HepG2 (cell line): ENCODE results near the gene PLCD4. TPM values are rescaled to one million over a fixed set of nuclear protein-coding genes. Genes with fewer than 3 reads are reported as not detected.

Experiments used
- AKAP8 ChIP-seq: sonication (generic); formaldehyde crosslinking; IDR thresholded peaks from 2 replicates; pipeline ENCODE4 v1.5.1; 2020; ENCODE audit warnings: mild to moderate bottlenecking, missing genetic modification reagents
- ATF7-NPFF ChIP-seq: sonication (generic); formaldehyde crosslinking; IDR thresholded peaks from 2 replicates; pipeline ENCODE4 v1.8.1; 2023; ENCODE audit warnings: mild to moderate bottlenecking, low read depth, missing genetic modification reagents, moderate library complexity
- CC2D1A ChIP-seq: sonication (generic); formaldehyde crosslinking; IDR thresholded peaks from 2 replicates; pipeline ENCODE4 v1.8.1; 2023; ENCODE audit warnings: mild to moderate bottlenecking, missing genetic modification reagents
- CCDC6 ChIP-seq: sonication (generic); formaldehyde crosslinking; IDR thresholded peaks from 2 replicates; pipeline ENCODE4 v1.8.1; 2022; ENCODE audit warnings: mild to moderate bottlenecking, missing genetic modification reagents, moderate library complexity
- CHD4 ChIP-seq: fragments of 200-600 bp; sonication (generic); IDR thresholded peaks from 2 replicates; pipeline ENCODE4 v1.7.0; 2017; ENCODE audit warnings: mild to moderate bottlenecking, low read length, borderline replicate concordance
- CREB1 ChIP-seq, 2 experiments: fragments of 450-650 bp in 1 of 2; IDR thresholded peaks; 2 replicates each; pipeline ENCODE4 v1.6.1; 2016 to 2017; ENCODE audit warnings: control low read depth in 1 of 2, mild to moderate bottlenecking in 1 of 2, missing compliant biosample characterization in 1 of 2, missing genetic modification characterization in 1 of 2
- E2F2 ChIP-seq: sonication (generic); formaldehyde crosslinking; IDR thresholded peaks from 2 replicates; pipeline ENCODE4 v1.4.0; 2020; ENCODE audit warnings: missing genetic modification reagents, borderline replicate concordance
- EEA1 ChIP-seq: sonication (generic); formaldehyde crosslinking; IDR thresholded peaks from 2 replicates; pipeline ENCODE4 v1.5.1; 2020; ENCODE audit warnings: mild to moderate bottlenecking, missing genetic modification reagents, borderline replicate concordance
- EED ChIP-seq: sonication (generic); formaldehyde crosslinking; IDR thresholded peaks from 2 replicates; pipeline ENCODE4 v1.5.0; 2020; ENCODE audit warnings: mild to moderate bottlenecking, missing genetic modification reagents
- FOSL2 ChIP-seq: sonication (generic); formaldehyde crosslinking; IDR thresholded peaks from 2 replicates; pipeline ENCODE4 v1.4.0; 2020; ENCODE audit warnings: missing genetic modification reagents
- HNF4A ChIP-seq: sonication (generic); formaldehyde crosslinking; IDR thresholded peaks from 2 replicates; pipeline ENCODE4 v1.4.0; 2020; ENCODE audit warnings: missing genetic modification reagents
- KDM3A ChIP-seq: IDR thresholded peaks from 2 replicates; pipeline ENCODE4 v1.6.1; 2018; ENCODE audit warnings: low read depth, missing compliant biosample characterization
- RAD21 ChIP-seq: fragments of 450-650 bp; formaldehyde crosslinking; IDR thresholded peaks from 2 replicates; pipeline ENCODE4 v1.5.0; 2020; ENCODE audit warnings: mild to moderate bottlenecking
- RFXANK ChIP-seq: IDR thresholded peaks from 2 replicates; pipeline ENCODE4 v1.6.1; 2016
- SMC3 ChIP-seq: IDR thresholded peaks from 2 replicates; pipeline ENCODE4 v1.6.1; 2011; ENCODE audit warnings: low read length, improper control_type of control experiment
- SNAI1 ChIP-seq: sonication (generic); formaldehyde crosslinking; IDR thresholded peaks from 2 replicates; pipeline ENCODE4 v1.5.0; 2020; ENCODE audit warnings: mild to moderate bottlenecking, missing genetic modification reagents, borderline replicate concordance
- SOX5 ChIP-seq: IDR thresholded peaks from 2 replicates; pipeline ENCODE4 v1.6.1; 2016; ENCODE audit warnings: borderline replicate concordance
- SP2 ChIP-seq: sonication (generic); formaldehyde crosslinking; IDR thresholded peaks from 2 replicates; pipeline ENCODE4 v1.5.1; 2020; ENCODE audit warnings: mild to moderate bottlenecking, missing genetic modification reagents
- STAG1 ChIP-seq: sonication (generic); formaldehyde crosslinking; IDR thresholded peaks from 2 replicates; pipeline ENCODE4 v1.4.0; 2020; ENCODE audit warnings: missing genetic modification reagents
- TMF1 ChIP-seq: sonication (generic); formaldehyde crosslinking; IDR thresholded peaks from 2 replicates; pipeline ENCODE4 v1.8.1; 2022; ENCODE audit warnings: low read depth, missing genetic modification reagents
- ZMYM3 ChIP-seq: sonication (generic); formaldehyde crosslinking; IDR thresholded peaks from 2 replicates; pipeline ENCODE4 v1.5.1; 2020; ENCODE audit warnings: mild to moderate bottlenecking, missing genetic modification reagents
- ZNF292 ChIP-seq: sonication (generic); formaldehyde crosslinking; IDR thresholded peaks from 2 replicates; pipeline ENCODE4 v1.8.1; 2022; ENCODE audit warnings: mild to moderate bottlenecking, low read depth, missing genetic modification reagents, borderline replicate concordance
- ZNF383 ChIP-seq: sonication (generic); formaldehyde crosslinking; IDR thresholded peaks from 2 replicates; pipeline ENCODE4 v1.4.0; 2020; ENCODE audit warnings: missing genetic modification reagents, mild to moderate bottlenecking, borderline replicate concordance
- ZNF446 ChIP-seq: sonication (generic); formaldehyde crosslinking; IDR thresholded peaks from 2 replicates; pipeline ENCODE4 v1.5.0; 2020; ENCODE audit warnings: mild to moderate bottlenecking, missing genetic modification reagents
- ZNF512B ChIP-seq: sonication (generic); formaldehyde crosslinking; IDR thresholded peaks from 2 replicates; pipeline ENCODE4 v1.5.1; 2020; ENCODE audit warnings: missing genetic modification reagents, mild to moderate bottlenecking, borderline replicate concordance
- ZNF556 ChIP-seq: sonication (generic); formaldehyde crosslinking; IDR thresholded peaks from 2 replicates; pipeline ENCODE4 v1.4.0; 2020; ENCODE audit warnings: mild to moderate bottlenecking, missing genetic modification reagents, borderline replicate concordance
- ZNF616 ChIP-seq: sonication (generic); formaldehyde crosslinking; IDR thresholded peaks from 2 replicates; pipeline ENCODE4 v1.5.0; 2020; ENCODE audit warnings: low read depth, mild to moderate bottlenecking, missing genetic modification reagents
- ZNF619 ChIP-seq: sonication (generic); formaldehyde crosslinking; IDR thresholded peaks from 2 replicates; pipeline ENCODE4 v1.4.0; 2020; ENCODE audit warnings: mild to moderate bottlenecking, missing genetic modification reagents
- polyA plus RNA-seq, 8 experiments: library from polyadenylated mRNA; depleted of rRNA in 3 of 8; stranded (reverse) in 7 of 8; unstranded in 1 of 8; fragments of >200 nt; fragmentation: Illumina TruSeq in 4 of 8; extraction: Trizol in 4 of 8; gene quantifications; 2 replicates each; pipeline versions ENCODE4 v1.2.1 to v1.2.3, GENCODE V29; 2011 to 2016; ENCODE audit warnings: low read depth in 4 of 8, missing spikeins in 1 of 8, mixed read lengths in 1 of 8; ENCODE audit not compliant: insufficient read depth in 1 of 8
- total RNA-seq, 5 experiments: library from RNA; depleted of rRNA; stranded (reverse); fragments of >200 nt; fragmentation: Illumina TruSeq; extraction: Trizol; gene quantifications; 2 replicates each; pipeline ENCODE4 v1.2.3, GENCODE V29; 2016; ENCODE audit warnings: low read depth in 1 of 5

The PLCD4 gene
- total and polyA plus RNA-seq, 2 of the 13 experiments (the other 11 are each of a cell fraction or from before 2014, with no cell fraction given): 0.26 TPM; not detected in 1

GRCh38 chr2:218658671-218659257 lies 51.1 kb downstream of the PLCD4 start (continued):
- TF ChIP-seq FOSL2 (CRISPR knock-in tag) (peak; percentile 47), RFXANK (CRISPR knock-in tag) (0 out of 2 replicates have a peak, but pooled peaks have one; percentile 3), E2F2 (no peak), STAG1 (peak; percentile 54), ZMYM3 (peak; percentile 93), RAD21 (CRISPR knock-in tag) (peak; percentile 47; the same call in 1 of the 2 replicates), SNAI1 (CRISPR knock-in tag) (peak; percentile 2; the same call in 1 of the 2 replicates), ZNF619 (CRISPR knock-in tag) (peak; percentile 22; the same call in 1 of the 2 replicates), HNF4A (CRISPR knock-in tag) (0 out of 2 replicates have a peak, but pooled peaks have one; percentile 3), TMF1 (CRISPR knock-in tag) (peak; percentile 36; the same call in 1 of the 2 replicates), ATF7-NPFF (CRISPR knock-in tag) (0 out of 2 replicates have a peak, but pooled peaks have one; percentile 14), CC2D1A (CRISPR knock-in tag) (0 out of 2 replicates have a peak, but pooled peaks have one; percentile 23), SP2 (CRISPR knock-in tag) (0 out of 2 replicates have a peak, but pooled peaks have one; percentile 32), ZNF512B (CRISPR knock-in tag) (0 out of 2 replicates have a peak, but pooled peaks have one; percentile 30), EED (CRISPR knock-in tag) (peak; percentile 93), CHD4 (peak; percentile 67; the same call in 1 of the 2 replicates), SOX5 (CRISPR knock-in tag) (peak; percentile 9; the same call in 1 of the 2 replicates), ZNF446 (CRISPR knock-in tag) (peak; percentile 90; the same call in 1 of the 2 replicates), ZNF556 (CRISPR knock-in tag) (no peak), ZNF292 (CRISPR knock-in tag) (no peak), ZNF383 (CRISPR knock-in tag) (0 out of 2 replicates have a peak, but pooled peaks have one; percentile 7), SMC3 (peak; percentile 63; the same call in 1 of the 2 replicates), CREB1 (IDR thresholded peaks at IDR 0.05) (peak; percentile 71), CREB1 (CRISPR knock-in tag; IDR thresholded peaks at IDR 0.05) (no peak), CCDC6 (CRISPR knock-in tag) (peak; percentile 39; the same call in 1 of the 2 replicates), AKAP8 (CRISPR knock-in tag) (no peak), EEA1 (CRISPR knock-in tag) (no peak), ZNF616 (CRISPR knock-in tag) (peak; percentile 84; the same call in 1 of the 2 replicates), KDM3A (0 out of 2 replicates have a peak, but pooled peaks have one; percentile 6)
